Mesenteric fat pad (tissue), 1 donor: ENCODE measurements around the gene MSH4. TPM values are rescaled to one million over a fixed set of nuclear protein-coding genes. Genes with fewer than 3 reads are reported as not detected.
"Not testable (repeated sequence)": the region's sequence is repeated elsewhere in the genome, so short reads cannot be mapped to it uniquely, and the experiment has no call there.

Experiments
- DNase-seq: peaks from one replicate; pipeline ENCODE4 v3.0.0-alpha.2; 2020; ENCODE audit warnings: low spot score
- total RNA-seq: library from RNA; stranded (reverse); fragmentation: NEBNext Ultra II Directional; extraction: Animal tissue kit (Norgen Biotek cat#: 25700); gene quantifications from one replicate; pipeline ENCODE4 v1.2.1, GENCODE V29; 2021
- donor health status: DM: yes; HTN: yes; CAD: no.

MSH4 gene
- total RNA-seq, 1 donor from 2014 or later: not detected

- no peak for DNase-seq
Measured at GRCh38 chr1:75795703-75796193, 934 bp upstream of the MSH4 start.

- no peak for DNase-seq
Measured at GRCh38 chr1:75797273-75797588, 549 bp downstream of the MSH4 start.

- DNase-seq: peak; percentile 55
Measured at GRCh38 chr1:75797606-75798216, 1.0 kb downstream of the MSH4 start.

- not testable (repeated sequence) for DNase-seq
Measured at GRCh38 chr1:75801480-75801879, 4.8 kb downstream of the MSH4 start.

- DNase-seq: no peak
Measured at GRCh38 chr1:75808921-75809320, 12.2 kb downstream of the MSH4 start.

- DNase-seq: not testable (repeated sequence)
Measured at GRCh38 chr1:75810113-75810512, 13.4 kb downstream of the MSH4 start.

- DNase-seq: no peak
Measured at GRCh38 chr1:75811211-75811981, 14.7 kb downstream of the MSH4 start.

GRCh38 chr1:75812065-75812464, 15.4 kb downstream of the MSH4 start:
- DNase-seq: no peak

GRCh38 chr1:75823596-75823995, 26.9 kb downstream of the MSH4 start:
- not testable (repeated sequence) for DNase-seq

- no peak for DNase-seq
Measured at GRCh38 chr1:75836528-75837100, 39.9 kb downstream of the MSH4 start.

GRCh38 chr1:75838079-75838478, 41.4 kb downstream of the MSH4 start:
- DNase-seq: no peak

GRCh38 chr1:75841421-75841820, 44.7 kb downstream of the MSH4 start:
- no peak for DNase-seq

GRCh38 chr1:75845576-75845975, 48.9 kb downstream of the MSH4 start:
- DNase-seq: no peak

GRCh38 chr1:75855010-75855409, 58.3 kb downstream of the MSH4 start:
- DNase-seq: no peak

GRCh38 chr1:75855734-75856133, 59.1 kb downstream of the MSH4 start:
- DNase-seq: no peak

GRCh38 chr1:75861831-75862230, 65.1 kb downstream of the MSH4 start:
- DNase-seq: no peak

- DNase-seq: no peak
Measured at GRCh38 chr1:75870951-75871350, 74.3 kb downstream of the MSH4 start.

- DNase-seq: no peak
Measured at GRCh38 chr1:75879985-75880384, 83.3 kb downstream of the MSH4 start.

GRCh38 chr1:75884437-75884836, 87.8 kb downstream of the MSH4 start:
- no peak for DNase-seq

- no peak for DNase-seq
Measured at GRCh38 chr1:75901371-75901770, 104.7 kb downstream of the MSH4 start.

GRCh38 chr1:75908717-75909152, 112.1 kb downstream of the MSH4 start:
- DNase-seq: no peak

- DNase-seq: no peak
Measured at GRCh38 chr1:75916834-75917233, 120.2 kb downstream of the MSH4 start.

GRCh38 chr1:75922698-75923097, 126.0 kb downstream of the MSH4 start:
- DNase-seq: no peak
